Measurements from ENCODE around the gene SIGLEC9.

DNA sequence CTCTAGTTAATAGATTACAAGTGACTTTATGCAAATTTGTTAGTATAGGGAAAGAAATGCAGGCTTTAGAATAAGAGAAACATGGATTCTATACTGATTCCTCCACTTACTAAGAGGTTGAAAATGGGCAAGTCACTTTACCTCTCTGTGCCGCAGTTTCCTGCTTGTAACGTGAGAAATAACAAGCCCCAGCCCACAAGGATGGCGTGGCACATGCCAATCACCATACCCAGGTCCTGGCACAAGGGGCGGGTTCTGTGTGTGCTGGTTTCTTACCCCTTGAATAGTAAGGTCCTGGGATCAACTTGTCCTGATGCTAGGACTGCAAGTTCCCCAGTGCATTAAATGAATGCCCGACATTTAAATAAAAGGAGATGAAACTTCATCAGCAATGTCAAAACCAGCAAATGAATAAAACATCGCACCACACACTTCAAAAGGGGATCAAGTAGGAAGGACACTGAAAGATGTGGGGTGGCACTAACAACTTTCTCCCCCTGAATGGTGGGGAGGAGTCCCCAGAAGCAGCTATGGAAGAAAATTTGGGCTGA is 7.9 kb upstream of the SIGLEC9 start:
- TF ChIP-seq, protein P1, sequence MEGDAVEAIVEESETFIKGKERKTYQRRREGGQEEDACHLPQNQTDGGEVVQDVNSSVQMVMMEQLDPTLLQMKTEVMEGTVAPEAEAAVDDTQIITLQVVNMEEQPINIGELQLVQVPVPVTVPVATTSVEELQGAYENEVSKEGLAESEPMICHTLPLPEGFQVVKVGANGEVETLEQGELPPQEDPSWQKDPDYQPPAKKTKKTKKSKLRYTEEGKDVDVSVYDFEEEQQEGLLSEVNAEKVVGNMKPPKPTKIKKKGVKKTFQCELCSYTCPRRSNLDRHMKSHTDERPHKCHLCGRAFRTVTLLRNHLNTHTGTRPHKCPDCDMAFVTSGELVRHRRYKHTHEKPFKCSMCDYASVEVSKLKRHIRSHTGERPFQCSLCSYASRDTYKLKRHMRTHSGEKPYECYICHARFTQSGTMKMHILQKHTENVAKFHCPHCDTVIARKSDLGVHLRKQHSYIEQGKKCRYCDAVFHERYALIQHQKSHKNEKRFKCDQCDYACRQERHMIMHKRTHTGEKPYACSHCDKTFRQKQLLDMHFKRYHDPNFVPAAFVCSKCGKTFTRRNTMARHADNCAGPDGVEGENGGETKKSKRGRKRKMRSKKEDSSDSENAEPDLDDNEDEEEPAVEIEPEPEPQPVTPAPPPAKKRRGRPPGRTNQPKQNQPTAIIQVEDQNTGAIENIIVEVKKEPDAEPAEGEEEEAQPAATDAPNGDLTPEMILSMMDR (IDR thresholded peaks at IDR 0.05): no peak
- TF ChIP-seq POLR2AphosphoS5 (IDR thresholded peaks at IDR 0.05) (no peak), POLR2A (IDR thresholded peaks at IDR 0.05) (no peak)

Data from transverse colon (tissue), 4 donors.